KOPT-K1 (cell line): Measurements from ENCODE around the gene SSC5D.
"Not testable (repeated sequence)": the region's sequence is repeated elsewhere in the genome, so short reads cannot be mapped to it uniquely, and the experiment has no call there.

Experiments used
- H3K27ac ChIP-seq: fragments of 200-600 bp; sonication (generic); 2 replicates; pipeline ENCODE4 v1.5.1; 2016; ENCODE audit warnings: antibody characterized with exemption, mild to moderate bottlenecking, low read depth, low read length; ENCODE audit not compliant: poor library complexity, severe bottlenecking
- H3K36me3 ChIP-seq: fragments of 200-600 bp; sonication (generic); 2 replicates; pipeline ENCODE4 v1.5.1; 2017; ENCODE audit warnings: antibody characterized with exemption, mild to moderate bottlenecking, low read length, moderate library complexity; ENCODE audit not compliant: insufficient read depth
- H3K9me3 ChIP-seq: fragments of 200-600 bp; sonication (generic); 2 replicates; pipeline ENCODE4 v1.5.1; 2017; ENCODE audit warnings: antibody characterized with exemption, low read length, mild to moderate bottlenecking; ENCODE audit not compliant: insufficient read depth, poor library complexity, severe bottlenecking

Gene SSC5D

GRCh38 chr19:55487924-55488687, at the start of gene SSC5D:
TSS of gene SSC5D (plus strand) at chr19:55488436. CDS start at chr19:55488590, 154 bp downstream.
- no peak within 1 kb of the TSS for H3K27ac ChIP-seq
- H3K36me3 ChIP-seq: peaks cover 7% of the 10 kb centered on the region; the same call in 1 of the 2 replicates
- no peaks in the 10 kb centered on the region for H3K9me3 ChIP-seq

DNA sequence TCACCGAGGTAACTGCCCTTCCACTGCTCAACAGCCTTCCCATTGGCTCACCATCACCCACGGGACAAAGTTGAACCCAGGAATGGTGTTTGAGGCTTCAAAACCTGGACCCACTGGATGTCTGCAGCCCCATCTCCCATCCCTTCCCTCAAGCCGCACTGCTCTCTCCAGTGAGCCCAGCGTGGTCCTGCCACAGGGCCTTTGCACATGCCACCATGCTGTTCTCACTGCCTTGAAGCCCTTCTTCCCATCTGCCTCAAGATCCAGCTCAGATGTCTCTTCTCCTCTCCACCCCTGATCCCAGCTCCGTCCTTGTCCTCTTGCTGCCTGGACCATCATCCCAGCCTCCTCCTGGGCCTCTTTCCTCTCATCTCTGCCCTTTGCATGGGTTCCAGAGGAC, 49.2 kb upstream of the SSC5D start:
- H3K27ac ChIP-seq: no peak overlapping the region
- H3K36me3 ChIP-seq: no peaks in the 10 kb centered on the region
- no peaks in the 10 kb centered on the region for H3K9me3 ChIP-seq

GRCh38 chr19:55440411-55441105, 47.7 kb upstream of the SSC5D start:
- no peaks in the 10 kb centered on the region for H3K36me3 ChIP-seq
- no peaks in the 10 kb centered on the region for H3K9me3 ChIP-seq
- no peak overlapping the region for H3K27ac ChIP-seq

- Histone ChIP-seq H3K36me3 (no peaks in the 10 kb centered on the region), H3K9me3 (no peaks in the 10 kb centered on the region), H3K27ac (no peak overlapping the region)
Measured at GRCh38 chr19:55441319-55441691, 46.9 kb upstream of the SSC5D start.

- H3K9me3 ChIP-seq: no peaks in the 10 kb centered on the region
- H3K27ac ChIP-seq: no peak overlapping the region
- no peaks in the 10 kb centered on the region for H3K36me3 ChIP-seq
Measured at GRCh38 chr19:55441692-55442321, 46.4 kb upstream of the SSC5D start.

- H3K36me3 ChIP-seq: no peaks in the 10 kb centered on the region
- H3K27ac ChIP-seq: no peak overlapping the region
- no peaks in the 10 kb centered on the region for H3K9me3 ChIP-seq
Measured at GRCh38 chr19:55442372-55442961, 45.8 kb upstream of the SSC5D start.

DNA sequence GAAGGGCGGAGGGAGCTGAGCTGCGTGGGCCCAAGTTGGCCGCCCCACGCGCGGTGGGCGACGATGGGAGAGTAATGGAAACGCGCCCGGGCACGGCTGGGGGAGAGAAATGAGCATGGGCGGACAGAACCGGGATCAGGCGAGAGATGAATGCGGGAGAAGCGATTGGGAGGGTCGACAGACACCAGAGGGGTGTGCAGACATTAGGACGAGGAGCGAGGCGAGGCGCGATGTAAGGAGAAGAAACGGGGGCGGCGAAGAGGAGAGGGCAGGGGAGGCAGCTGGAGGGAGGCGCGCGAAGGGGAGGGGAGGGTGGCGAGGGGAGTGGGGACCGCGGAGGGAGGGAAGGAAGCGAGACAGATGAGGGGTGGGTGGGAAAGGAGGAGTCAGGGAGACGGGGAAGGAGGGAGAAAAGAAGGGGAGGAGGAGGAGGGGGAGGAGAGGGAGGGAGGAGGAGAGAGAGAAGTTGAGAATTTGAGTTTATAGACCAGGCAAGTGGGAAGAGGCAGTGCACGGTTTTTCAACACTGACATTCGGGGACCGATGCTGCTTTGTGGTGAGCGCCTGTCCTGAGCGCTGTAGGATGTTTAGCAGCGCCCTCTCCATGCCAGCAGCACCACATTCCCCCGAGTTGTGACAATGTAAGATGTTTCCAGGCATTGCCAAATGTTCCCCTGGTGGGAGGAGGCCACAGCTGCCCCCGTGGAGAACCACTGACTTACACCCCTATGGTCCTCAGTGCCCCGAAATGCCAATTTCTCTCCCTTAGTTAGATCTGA, 45.0 kb upstream of the SSC5D start, which contains the start of gene SHISA7:
SHISA7 (minus strand) TSS at position 256 of the 779 bp plus-strand sequence. CDS start 437 bp downstream, outside the sequence.
- H3K27ac ChIP-seq: no peak within 1 kb of the TSS
- no peaks in the 10 kb centered on the region for H3K36me3 ChIP-seq
- H3K9me3 ChIP-seq: no peaks in the 10 kb centered on the region

DNA sequence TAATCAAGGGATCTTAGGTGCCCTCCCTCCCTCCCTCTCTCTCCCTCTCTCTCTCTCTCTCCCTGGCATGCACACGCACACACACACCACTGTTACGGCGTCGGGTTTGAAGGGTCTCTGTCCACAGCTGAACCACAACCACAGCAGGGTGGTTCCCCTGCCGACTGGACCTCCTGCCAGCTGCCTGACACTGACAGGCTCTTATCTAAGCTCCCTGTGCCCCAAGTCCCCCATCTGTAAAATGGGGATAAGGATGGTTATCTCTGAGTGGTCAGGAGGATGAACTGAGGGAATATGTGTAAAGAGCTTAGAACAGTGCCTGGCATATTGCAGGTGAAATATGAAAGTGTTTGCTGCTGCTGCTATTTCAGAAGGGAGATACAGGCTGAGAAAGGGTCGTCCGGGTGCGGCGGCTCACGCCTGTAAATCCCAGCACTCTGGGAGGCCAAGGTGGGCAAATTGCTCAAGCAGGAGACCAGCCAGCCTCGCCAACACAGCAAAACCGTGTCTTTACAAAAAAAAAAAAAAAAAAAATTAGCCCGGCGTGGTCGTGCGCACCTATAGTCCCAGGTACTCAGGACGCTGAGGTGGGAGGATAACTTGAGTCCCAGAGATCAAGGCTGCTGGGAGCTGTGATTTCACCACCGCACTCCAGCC, 44.3 kb upstream of the SSC5D start:
- Histone ChIP-seq H3K36me3 (no peaks in the 10 kb centered on the region), H3K27ac (no peak overlapping the region), H3K9me3 (no peaks in the 10 kb centered on the region)

GRCh38 chr19:55444646-55445045, 43.6 kb upstream of the SSC5D start:
- H3K36me3 ChIP-seq: no peaks in the 10 kb centered on the region
- H3K27ac ChIP-seq: no peak overlapping the region
- no peaks in the 10 kb centered on the region for H3K9me3 ChIP-seq

GRCh38 chr19:55446060-55446459, 42.2 kb upstream of the SSC5D start:
- Histone ChIP-seq H3K27ac (no peak overlapping the region), H3K9me3 (no peaks in the 10 kb centered on the region), H3K36me3 (no peaks in the 10 kb centered on the region)

GRCh38 chr19:55447421-55448174, 40.6 kb upstream of the SSC5D start:
- no peaks in the 10 kb centered on the region for H3K36me3 ChIP-seq
- H3K27ac ChIP-seq: no peak overlapping the region
- H3K9me3 ChIP-seq: no peaks in the 10 kb centered on the region

- not testable (repeated sequence) for H3K27ac ChIP-seq, H3K9me3 ChIP-seq, H3K36me3 ChIP-seq
Measured at GRCh38 chr19:55448175-55448490, 40.1 kb upstream of the SSC5D start.

- H3K9me3 ChIP-seq: no peaks in the 10 kb centered on the region
- no peaks in the 10 kb centered on the region for H3K36me3 ChIP-seq
- no peak overlapping the region for H3K27ac ChIP-seq
Measured at GRCh38 chr19:55449469-55449868, 38.8 kb upstream of the SSC5D start.
